Activated CD4-positive, CD25-positive, alpha-beta regulatory T cell (primary cell): ENCODE measurements around the gene GARIN5A.

ENCODE experiments used
- DNase-seq, 4 experiments: peaks; one replicate each; lab custom pipeline; 2025; lab: John Stamatoyannopoulos, UW

Gene GARIN5A

GRCh38 chr19:50433201-50434180 lies 43.2 kb downstream of the GARIN5A start:
- DNase-seq: no peak

DNA sequence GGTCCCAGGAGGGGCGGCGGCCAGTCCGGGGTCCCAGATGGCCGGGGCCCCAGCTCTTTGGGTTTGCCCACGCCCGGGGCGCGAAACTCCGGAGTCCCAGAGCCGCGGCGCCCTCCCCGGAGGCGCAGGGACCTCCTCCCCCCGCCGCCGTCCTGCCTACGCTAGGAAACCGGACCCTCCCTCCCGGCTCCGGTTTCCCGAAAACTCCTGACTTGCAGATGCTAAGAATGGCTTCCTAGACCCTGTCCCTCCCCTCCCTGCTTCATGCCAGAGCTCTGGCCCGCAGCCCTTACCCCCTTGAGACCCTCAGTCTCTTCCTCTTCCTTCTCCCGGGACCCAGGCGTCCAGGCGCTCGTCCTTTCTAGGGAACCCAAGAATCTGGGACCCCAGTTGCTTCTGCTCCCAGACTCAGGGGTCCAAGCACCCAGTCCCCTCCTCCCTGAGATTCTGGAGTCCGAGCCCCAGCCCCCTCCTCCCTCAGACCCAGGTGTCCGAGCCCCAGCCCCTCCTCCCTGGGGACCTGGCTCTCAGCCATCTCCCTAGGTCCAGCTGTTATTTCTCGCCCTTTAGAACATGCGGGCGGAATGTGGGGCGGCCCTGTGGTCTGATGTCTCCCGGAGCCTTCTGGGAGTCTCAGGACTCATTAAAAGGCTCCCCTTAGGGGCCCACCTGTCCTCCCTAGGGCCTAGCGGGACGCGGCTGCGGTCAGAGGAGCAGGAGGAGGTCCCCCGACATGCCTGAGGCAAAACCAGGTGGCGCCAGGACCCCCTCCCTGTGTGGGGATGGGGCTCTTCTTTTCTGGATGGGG lies 44.2 kb downstream of the GARIN5A start, which contains the start of gene MYBPC2:
MYBPC2 (plus strand) TSS at position 672 of the 808 bp plus-strand sequence; CDS start at position 734, 62 bp downstream.
- DNase-seq: no peak

DNA sequence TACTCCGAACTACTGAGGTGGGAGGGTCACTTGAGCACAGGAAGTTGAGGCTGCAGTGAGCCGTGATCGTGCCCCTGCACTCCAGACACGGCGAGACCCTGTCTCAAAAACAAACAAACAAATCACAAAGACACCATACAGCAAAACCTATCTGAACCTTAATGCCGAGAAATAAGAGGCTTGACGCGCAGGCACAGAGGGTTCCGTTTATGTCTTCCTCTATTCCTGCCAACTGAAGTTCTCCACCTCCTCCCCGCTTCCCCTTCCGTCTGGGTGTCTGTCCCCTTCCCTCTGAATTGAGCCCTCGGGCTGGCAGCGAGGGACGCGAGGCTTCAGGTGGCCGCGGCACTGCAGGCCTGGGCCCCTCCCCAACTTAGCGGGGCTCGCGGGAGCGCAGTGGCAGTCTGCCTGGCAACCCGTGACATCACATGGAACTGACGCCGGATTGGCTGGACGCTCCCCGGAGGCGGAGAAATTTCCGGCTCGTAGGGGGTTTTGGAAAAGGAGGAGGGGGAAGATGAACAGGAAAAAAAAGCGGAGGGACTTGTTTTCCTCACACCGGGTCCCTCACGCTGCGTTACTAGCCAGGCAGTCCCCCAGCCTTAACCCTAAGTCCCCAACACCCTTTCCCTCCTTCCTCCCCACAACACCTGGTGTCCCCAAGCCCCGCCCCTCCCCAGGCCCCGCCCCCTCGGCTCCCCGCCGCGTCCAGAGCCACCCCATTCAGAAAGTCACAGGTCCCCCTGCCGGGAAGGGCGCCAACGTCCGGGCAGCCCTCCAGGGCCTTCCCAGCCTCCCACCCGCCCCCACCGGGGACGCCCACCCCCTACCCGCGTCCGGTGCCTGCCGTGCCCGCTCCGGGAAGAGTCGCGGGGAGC lies 45.1 kb downstream of the GARIN5A start:
- peak; percentile 67 to 79 (median 74) for DNase-seq

GRCh38 chr19:50430888-50431342 lies 45.7 kb downstream of the GARIN5A start:
- DNase-seq: no peak

DNA sequence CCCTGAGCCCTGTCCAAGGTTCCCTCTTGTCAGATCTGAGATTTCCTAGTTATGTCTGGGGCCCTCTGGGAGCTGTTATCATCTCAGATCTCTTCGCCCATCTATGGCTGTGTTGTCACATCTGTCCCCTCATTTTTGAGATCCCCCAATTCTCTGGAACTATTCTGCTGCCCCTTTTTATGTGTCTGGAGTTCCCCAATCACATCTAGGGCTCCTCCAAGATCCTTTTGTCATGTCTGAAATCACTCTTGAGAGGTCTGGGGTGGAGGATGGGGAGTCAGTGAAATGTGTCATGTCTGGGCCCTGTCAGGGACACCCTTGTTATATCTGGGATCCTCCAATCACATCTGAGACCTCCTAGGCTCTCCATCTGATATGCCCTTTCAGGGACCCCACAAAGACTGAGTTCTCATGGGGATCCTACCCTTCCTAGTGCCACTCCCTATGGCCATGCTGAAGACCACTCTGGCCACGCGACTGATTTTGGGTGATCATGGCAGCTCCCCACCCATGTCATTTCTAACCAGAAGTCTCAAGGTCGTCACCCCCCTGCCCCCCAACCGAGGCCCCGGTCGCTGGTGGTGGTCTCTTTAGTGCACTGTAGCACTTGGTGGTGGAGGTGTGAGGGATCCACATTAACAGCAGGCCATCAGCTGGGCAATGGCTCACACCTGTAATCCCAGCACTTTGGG lies 47.7 kb downstream of the GARIN5A start:
- no peak for DNase-seq

GRCh38 chr19:50427997-50428425 lies 48.6 kb downstream of the GARIN5A start:
- DNase-seq: no peak

DNA sequence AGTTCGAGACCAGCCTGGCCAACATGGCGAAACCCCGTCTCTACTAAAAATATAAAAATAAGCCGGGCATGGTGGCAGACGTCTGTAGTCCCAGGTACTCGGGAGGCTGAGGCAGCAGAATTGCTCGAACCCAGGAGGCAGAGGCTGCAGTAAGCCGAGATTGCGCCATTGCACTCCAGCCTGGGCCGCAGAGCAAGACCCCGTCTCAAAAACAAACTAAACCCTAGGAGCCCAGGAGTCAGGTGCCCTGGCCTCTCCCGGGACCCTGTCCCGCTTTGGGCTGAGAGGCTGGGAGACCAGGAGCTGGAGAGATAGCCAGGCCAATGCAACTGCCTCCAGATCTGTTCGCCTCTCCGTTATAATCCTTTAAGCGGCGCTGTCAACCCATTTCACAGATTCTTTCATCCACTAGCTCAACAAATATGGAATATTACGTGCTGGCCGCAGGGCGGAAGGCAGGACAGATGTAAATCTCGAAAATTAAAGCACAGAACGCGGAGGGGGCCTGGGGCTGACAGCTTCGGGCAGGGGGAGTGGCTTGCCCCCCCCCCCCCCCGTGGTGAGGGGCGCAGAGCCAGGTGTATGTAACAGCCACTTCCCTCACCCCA lies 49.2 kb downstream of the GARIN5A start:
- DNase-seq: no peak

DNA sequence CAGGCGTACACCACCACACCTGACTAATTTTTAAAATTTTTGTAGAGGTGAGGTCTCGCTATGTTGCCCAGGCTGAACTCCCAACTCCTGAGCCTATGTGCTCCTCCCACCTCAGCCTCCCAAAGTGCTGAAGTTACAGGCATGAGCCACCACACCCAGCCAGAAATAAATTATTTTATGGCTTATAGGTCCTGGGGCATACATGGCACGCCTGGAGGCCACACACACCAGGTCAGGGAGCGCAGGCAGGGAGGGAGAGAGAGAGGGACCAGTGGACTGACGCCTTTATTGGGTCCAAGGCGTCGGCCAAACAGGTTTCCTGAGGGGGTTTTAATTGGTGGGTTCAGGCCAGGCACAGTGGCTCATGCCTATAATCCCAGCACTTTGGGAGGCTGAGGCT lies 51.1 kb downstream of the GARIN5A start:
- no peak for DNase-seq

DNA sequence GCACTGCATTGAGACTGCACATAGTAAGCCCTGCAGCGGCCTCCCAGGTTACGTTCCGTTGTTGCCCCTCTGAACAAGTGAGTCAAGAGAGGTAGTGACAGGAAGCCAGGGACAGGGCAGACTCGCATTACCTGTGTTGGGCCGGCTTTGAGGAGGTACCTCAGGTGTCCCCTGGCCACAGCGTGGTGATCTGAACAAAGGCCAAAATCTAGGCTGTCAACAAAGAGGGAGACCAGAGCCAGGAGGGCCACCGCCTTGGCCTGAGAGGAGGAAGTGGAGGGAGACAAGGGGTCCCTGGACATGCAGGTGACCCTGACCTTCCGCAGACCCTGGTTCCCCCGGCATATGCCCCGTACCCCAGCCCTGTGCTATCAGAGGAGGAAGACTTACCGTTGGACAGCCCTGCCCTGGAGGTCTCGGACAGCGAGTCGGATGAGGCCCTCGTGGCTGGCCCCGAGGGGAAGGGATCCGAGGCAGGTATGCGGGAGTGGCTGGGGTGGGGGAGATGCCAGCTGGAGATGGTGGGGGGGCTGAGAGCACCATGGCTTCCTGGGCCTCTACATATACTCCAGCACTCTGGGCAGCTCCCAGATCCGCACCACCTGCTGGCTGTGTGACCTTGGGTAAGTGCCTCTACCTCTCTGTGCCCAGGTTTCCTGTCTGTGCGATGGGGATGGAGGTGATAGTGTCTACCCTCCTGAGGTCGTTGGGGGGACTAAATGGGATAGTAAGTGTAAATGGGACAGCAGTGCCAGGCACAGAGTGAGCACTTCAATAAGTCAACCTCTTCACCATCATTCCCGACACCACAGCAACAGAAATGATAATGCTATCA lies 53.2 kb downstream of the GARIN5A start:
- no peak for DNase-seq

DNA sequence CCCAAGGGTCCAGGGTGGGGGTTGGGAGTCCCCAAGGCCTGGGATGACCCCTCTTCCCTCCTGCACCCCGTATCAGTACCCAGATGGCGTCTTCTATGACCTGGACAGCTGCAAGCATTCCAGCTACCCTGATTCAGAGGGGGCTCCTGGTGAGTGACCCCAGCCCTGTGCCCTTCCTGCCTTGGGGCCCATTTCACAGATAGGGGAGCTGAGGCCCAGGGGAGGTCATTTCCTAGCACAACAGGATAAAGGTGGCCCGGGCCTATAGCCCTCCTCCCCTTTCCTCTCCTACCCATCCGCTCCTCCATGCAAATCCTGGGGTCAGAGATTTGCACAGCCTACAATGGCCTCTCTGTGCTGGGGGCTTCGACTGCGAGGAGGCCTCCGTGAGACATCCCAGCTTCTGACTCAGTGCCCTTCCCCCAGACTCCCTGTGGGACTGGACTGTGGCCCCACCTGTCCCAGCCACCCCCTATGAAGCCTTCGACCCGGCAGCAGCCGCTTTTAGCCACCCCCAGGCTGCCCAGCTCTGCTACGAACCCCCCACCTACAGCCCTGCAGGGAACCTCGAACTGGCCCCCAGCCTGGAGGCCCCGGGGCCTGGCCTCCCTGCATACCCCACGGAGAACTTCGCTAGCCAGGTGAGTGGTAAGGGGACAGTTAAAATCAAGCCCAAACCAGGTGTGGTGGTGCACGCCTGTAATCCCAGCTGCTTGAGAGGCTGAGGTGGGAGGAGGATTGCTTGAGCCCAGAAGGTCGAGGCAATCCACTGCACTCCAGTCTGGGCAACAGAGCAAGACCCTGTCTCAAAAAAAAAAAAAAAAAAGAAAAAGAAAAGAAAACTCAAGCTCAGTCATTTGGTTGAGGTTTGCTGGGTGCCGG lies 54.0 kb downstream of the GARIN5A start:
- no peak for DNase-seq

DNA sequence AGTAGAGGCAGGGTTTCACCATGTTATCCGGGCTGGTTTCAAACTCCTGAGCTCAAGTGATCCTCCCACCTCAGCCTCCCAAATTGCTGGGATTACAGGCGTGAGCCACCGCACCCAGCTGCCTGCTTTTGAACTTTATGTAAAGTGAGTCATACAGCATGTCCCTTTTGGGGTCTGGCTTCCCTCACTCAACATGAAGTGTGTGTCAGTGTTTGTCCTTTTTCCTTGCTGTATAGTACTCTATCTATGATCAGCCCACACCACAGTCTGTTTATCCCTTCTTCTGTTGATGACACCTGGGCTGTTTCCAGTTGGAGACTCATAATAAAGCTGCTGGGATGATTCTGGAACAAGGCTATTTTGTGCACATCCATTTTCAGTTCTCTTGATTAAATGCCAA lies 55.8 kb downstream of the GARIN5A start:
- DNase-seq: no peak

DNA sequence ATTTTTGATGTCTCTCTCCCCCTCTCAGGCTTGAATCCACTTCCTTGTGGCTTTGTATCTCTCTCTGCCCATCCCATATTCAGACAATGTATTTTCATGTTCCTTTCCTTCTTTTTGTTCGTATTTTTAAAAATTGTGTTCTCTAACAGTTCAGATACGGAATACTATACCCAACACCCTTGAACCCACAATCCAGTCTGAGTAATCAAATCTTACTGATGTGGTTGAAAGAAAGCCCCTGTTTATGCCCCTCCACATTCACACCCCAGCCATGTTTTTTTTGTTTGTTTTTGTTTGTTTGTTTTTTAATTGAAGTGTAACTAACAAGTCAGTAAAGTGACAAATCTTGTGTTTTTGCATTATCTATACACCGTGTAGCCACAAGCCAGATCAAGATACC lies 56.5 kb downstream of the GARIN5A start:
- no peak for DNase-seq

DNA sequence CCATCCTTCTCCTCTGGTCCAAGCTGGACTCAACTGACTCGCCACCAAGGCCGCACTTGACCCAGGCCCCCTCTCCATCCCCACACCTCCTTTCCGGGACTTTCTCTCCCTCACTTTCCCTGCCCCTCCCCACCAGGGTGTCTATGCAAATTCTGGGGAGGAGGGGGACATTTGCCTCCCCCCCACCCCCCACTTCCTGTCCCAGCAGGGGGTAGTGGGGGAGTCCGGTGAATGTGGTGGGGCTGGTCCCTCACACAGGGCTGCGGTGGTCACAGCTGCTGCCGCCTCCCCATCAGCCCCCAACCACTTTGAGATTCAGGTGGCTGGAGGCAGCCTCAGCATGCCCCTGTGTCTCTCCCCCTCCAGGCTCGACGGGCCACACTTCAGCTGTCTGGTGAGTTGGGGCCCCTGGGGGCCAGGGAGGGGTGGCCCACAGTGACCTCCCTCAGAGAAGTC lies 57.0 kb downstream of the GARIN5A start:
- DNase-seq: no peak

DNA sequence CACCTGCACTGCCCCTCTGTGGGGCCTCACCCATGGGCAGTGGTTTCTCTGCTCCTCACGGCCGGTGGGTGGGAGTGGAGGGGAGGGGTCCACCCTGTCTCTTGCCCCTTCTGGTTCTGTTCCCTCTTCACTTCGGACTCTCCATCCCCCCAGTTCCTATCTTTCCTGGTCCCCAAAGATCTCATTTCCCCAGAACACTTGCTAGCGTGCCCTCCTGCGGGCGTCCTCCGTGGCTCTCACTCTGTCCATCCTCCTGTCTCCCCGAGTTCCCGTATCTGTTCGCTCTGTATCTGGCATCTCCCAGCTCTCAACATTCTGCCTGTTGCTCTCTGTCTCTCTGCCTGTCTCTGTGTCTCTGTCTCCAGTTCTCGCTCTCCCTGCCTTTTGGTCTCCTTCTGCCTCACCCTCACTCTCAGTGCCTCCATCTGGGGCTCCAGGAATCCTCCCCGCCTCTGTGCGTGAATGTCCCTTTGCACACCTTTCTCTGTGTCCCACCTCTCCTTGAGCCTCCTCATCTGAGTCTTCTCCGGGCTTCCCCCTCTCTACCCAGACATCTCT lies 57.5 kb downstream of the GARIN5A start:
- no peak for DNase-seq

- DNase-seq: no peak
These were observed 58.2 kb downstream of the GARIN5A start, which contains the start of gene SPIB for GRCh38 chr19:50418176-50419021. SPIB (plus strand) TSS chr19:50418938; CDS start chr19:50418963, 25 bp downstream.

GRCh38 chr19:50417111-50418081 lies 59.3 kb downstream of the GARIN5A start:
- no peak for DNase-seq
